HUES64 (cell line): ENCODE results near the gene KDM4D.

Source experiments
- H3K27ac ChIP-seq: 2 replicates; pipeline ENCODE4 v1.7.0; 2013; ENCODE audit warnings: low read depth, low read length, inconsistent platforms
- H3K27me3 ChIP-seq: 2 replicates; pipeline ENCODE4 v1.6.1; 2013; ENCODE audit warnings: mild to moderate bottlenecking, low read length; ENCODE audit not compliant: insufficient read depth
- H3K36me3 ChIP-seq: 2 replicates; pipeline ENCODE4 v1.6.1; 2013; ENCODE audit warnings: mild to moderate bottlenecking, low read length; ENCODE audit not compliant: insufficient read depth
- H3K4me1 ChIP-seq: 2 replicates; pipeline ENCODE4 v1.6.1; 2013; ENCODE audit warnings: mild to moderate bottlenecking, low read length, moderate library complexity; ENCODE audit not compliant: insufficient read depth
- H3K4me3 ChIP-seq: 2 replicates; pipeline ENCODE4 v1.5.1; 2013; ENCODE audit warnings: mild to moderate bottlenecking, low read length, moderate library complexity
- H3K9ac ChIP-seq: 2 replicates; pipeline ENCODE4 v1.6.1; 2013; ENCODE audit warnings: mild to moderate bottlenecking, low read depth, low read length
- H3K9me3 ChIP-seq: 2 replicates; pipeline ENCODE4 v1.6.1; 2013; ENCODE audit warnings: low read depth, low read length; ENCODE audit not compliant: insufficient read depth
- WGBS: fragments of 150-250, 120-280 bp; methylation state at CpG from one replicate; pipeline ENCODE4 v1.1.7; 2013; ENCODE audit warnings: missing lambda C conversion rate; 5-methylcytosine and 5-hydroxymethylcytosine counted together

Gene KDM4D

DNA sequence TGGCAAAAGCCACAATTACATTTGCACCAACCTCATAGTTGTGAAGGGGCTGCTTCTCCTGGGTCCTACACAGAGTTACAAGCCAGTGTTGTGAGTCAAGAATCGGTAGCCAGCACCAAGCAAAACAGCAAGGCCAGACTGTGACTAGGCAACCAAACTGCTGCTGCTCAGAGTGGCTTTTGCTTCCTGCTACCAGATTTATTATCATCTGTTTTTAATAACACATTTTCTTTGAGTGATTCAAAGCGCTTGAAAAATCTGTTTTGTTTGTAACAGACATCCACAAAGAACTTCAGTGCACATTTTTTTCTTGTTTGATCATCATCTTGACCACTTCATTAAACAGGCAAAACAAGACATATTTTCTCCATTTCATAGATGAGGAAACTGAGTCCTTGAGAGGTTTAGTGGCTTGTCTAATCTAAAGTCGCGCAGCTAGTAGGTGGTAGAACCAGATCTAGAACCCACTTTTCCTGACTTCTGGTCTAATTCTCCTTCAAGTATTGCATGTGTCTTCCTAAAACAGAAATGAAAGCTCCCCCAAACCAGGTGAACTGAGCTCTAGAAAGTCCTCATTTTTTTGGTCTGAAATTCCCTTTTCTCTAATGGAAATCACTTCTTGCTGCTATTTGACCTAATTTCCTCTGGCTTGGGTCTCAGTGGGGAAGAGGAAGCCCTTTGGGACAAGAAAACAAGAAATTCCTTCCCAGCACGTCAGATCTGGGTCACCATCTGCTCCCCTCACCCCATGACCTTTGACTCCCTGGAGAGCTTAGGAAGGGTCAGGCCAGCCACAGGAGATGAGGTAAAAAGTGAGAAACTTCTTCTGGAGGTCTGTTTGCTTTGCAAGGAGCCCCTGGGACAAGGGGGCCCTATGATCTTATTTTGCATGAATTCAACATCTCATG, 40.0 kb upstream of the KDM4D start:
- no peak overlapping the region for H3K4me3 ChIP-seq
- WGBS: 83% methylated on average over 5 of the region's 5 CpGs
- H3K27me3 ChIP-seq: no peaks in the 10 kb centered on the region
- no peak overlapping the region for H3K27ac ChIP-seq
- no peaks in the 10 kb centered on the region for H3K9me3 ChIP-seq
- H3K36me3 ChIP-seq: no peaks in the 10 kb centered on the region
- H3K4me1 ChIP-seq: peaks cover 19% of the 10 kb centered on the region
- no peak overlapping the region for H3K9ac ChIP-seq

DNA sequence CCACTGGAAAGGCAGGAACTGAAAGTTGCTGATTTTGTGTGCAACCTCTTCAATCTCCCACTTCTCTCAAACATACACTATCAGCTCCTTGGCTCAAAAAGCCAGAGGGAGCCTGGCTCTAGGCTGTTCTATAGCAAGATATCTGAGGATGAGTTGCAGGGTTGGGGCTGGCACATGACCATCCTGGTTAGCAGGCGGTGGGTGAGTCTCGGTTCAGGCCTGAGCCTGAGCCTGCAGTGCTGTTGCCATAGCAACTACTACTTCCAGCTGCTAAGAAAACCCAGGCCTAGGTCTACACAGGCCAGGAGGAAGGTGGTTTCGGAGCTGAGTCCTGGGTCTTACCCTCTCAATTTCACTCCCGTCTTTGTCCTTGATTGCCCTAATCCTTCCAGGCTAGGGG, 39.1 kb upstream of the KDM4D start:
- H3K27ac ChIP-seq: no peak overlapping the region
- no peaks in the 10 kb centered on the region for H3K27me3 ChIP-seq
- H3K36me3 ChIP-seq: no peaks in the 10 kb centered on the region
- H3K4me3 ChIP-seq: no peak overlapping the region
- no peaks in the 10 kb centered on the region for H3K9me3 ChIP-seq
- H3K4me1 ChIP-seq: peaks cover 19% of the 10 kb centered on the region
- no peak overlapping the region for H3K9ac ChIP-seq
- WGBS: 81% methylated on average over 4 of the region's 4 CpGs

DNA sequence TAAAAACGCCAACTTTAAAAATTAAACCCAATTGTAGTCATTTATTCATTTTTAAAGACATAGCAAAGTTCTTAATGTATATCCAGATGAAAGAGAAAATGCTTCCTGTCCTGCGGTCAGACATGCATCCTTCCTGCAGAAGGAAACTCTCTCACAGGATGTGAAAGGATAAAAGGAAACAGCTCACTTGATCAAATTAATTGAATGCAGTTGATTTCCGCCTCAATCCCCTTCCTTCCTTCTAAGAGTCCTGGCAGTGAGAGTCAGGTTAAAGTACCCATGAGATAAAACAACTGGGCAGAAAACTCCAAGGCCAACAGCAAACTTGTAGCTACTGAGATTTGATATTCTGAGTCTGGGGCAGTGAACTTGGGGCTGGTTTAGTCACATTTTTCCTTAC, 38.7 kb upstream of the KDM4D start:
- Histone ChIP-seq H3K4me1 (peaks cover 19% of the 10 kb centered on the region), H3K27ac (no peak overlapping the region), H3K9me3 (no peaks in the 10 kb centered on the region), H3K9ac (no peak overlapping the region), H3K27me3 (no peaks in the 10 kb centered on the region), H3K36me3 (no peaks in the 10 kb centered on the region), H3K4me3 (no peak overlapping the region)
- WGBS: 95% methylated on average over 2 of the region's 3 CpGs

DNA sequence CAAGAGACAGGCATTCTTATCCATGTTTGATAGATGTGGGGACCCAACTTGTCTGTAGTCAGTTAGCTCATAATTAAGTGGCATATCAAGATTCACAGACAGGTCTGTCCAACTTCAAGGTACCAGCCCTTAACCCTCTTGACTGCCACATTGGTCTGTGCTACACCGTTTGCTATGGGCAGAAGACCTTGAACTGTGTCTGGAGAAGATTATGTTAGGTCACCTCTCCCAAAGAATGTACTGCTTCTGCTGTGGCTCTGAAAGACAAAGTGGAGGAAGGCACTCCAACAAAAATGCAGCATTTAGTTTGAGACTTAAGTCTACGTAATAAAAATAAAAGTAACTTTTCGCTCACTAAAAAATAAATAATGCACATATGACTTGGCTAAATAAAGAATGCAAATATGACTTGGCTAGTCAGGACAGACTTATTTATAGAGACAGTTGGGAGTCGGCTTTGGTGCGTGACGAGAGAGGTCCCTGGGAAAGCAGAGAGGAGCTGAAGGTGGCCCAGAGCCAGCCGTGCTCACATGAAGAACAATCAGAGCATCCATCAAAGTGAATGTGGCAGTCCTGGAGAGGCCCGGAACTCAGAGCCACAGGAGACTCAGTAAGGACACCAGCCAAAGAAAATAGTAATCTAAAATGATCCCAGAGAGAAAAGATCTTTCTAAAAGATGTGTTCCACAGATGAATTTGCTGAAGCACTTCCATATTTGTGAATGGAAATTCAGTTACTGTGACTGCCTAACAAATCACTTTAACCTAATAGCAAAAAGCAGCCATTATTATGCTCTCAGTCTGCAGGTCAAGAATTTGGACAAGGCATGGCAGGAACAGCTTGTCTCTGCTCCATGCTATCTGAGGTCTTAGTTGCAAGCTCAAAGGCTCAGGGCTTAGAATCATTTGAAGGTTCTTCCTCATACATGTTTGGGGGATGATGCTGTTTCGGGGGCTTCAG, 35.1 kb upstream of the KDM4D start:
- peaks cover 26% of the 10 kb centered on the region for H3K4me1 ChIP-seq
- H3K9ac ChIP-seq: no peak overlapping the region
- no peaks in the 10 kb centered on the region for H3K27me3 ChIP-seq
- no peak overlapping the region for H3K27ac ChIP-seq
- no peaks in the 10 kb centered on the region for H3K9me3 ChIP-seq
- 90% methylated on average over 7 of the region's 9 CpGs for WGBS
- no peaks in the 10 kb centered on the region for H3K36me3 ChIP-seq
- no peak overlapping the region for H3K4me3 ChIP-seq

DNA sequence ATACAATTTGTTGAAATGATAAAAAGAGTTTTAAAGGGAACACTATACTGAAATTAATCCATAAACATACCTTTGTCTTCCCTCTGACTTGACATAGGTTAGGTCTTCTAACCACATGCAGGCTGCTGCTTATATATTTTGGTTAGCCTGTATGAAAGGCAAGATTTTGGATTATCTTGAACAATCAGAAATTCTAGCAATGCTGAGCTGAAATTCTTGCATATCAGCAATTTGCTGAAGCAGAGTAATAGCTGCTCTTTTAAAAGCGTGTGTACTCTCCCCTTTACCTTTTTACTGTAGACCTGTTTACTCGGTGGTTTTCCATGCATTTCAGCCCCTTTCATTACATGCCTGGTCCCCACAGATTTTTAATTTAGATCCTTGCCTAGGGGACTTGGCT, 34.2 kb upstream of the KDM4D start:
- H3K9ac ChIP-seq: no peak overlapping the region
- 90% methylated on average over 2 of the region's 2 CpGs for WGBS
- no peaks in the 10 kb centered on the region for H3K9me3 ChIP-seq
- H3K36me3 ChIP-seq: no peaks in the 10 kb centered on the region
- no peaks in the 10 kb centered on the region for H3K27me3 ChIP-seq
- H3K4me3 ChIP-seq: no peak overlapping the region
- peaks cover 19% of the 10 kb centered on the region for H3K4me1 ChIP-seq
- no peak overlapping the region for H3K27ac ChIP-seq

DNA sequence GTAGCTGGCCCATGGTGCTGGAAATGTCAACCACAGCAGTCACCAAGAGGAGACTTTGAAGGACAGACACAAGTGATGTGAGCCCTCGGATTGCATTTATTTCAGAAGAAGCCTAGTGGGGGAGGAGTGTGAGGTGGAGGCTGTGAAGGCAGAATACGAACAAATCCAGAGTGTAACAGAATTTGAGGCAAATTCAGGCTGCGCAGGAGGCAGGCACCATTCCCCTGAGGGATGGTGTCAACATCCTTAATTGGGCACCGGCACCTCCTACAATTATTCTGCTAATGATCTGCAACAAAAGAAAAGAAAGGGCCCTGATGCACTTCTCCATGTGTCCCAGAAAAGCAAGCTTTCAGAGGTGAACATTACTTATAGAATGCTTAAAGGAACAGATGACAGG, 32.4 kb upstream of the KDM4D start:
- H3K36me3 ChIP-seq: no peaks in the 10 kb centered on the region
- H3K4me3 ChIP-seq: no peak overlapping the region
- H3K27me3 ChIP-seq: no peaks in the 10 kb centered on the region
- peaks cover 12% of the 10 kb centered on the region for H3K4me1 ChIP-seq
- 60% methylated on average over 4 of the region's 4 CpGs for WGBS
- H3K27ac ChIP-seq: no peak overlapping the region
- no peak overlapping the region for H3K9ac ChIP-seq
- no peaks in the 10 kb centered on the region for H3K9me3 ChIP-seq

DNA sequence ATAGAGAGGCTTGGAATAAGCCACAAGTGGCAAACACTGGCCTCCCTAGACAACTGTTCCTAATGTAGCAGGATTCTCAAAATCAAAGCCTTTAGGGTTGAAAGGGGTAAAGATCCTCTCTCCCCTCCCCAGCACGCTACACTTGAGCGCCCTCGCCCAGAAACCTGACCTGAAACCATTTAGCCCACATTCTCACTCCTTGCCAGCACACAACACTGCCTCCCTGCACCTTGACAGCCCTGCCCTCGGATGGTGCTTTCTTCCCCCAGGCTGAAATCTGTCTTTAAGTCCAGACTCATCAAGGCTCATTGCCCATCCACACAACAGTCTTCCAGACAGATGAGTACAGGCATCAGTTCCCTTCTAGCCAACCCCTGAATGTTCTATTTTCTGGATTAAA, 26.7 kb upstream of the KDM4D start:
- Histone ChIP-seq H3K27me3 (no peaks in the 10 kb centered on the region), H3K4me1 (peaks cover 6% of the 10 kb centered on the region; the same call in 1 of the 2 replicates), H3K9ac (no peak overlapping the region), H3K4me3 (no peak overlapping the region), H3K9me3 (no peaks in the 10 kb centered on the region), H3K27ac (no peak overlapping the region), H3K36me3 (no peaks in the 10 kb centered on the region)
- WGBS: 84% methylated on average over 4 of the region's 4 CpGs

DNA sequence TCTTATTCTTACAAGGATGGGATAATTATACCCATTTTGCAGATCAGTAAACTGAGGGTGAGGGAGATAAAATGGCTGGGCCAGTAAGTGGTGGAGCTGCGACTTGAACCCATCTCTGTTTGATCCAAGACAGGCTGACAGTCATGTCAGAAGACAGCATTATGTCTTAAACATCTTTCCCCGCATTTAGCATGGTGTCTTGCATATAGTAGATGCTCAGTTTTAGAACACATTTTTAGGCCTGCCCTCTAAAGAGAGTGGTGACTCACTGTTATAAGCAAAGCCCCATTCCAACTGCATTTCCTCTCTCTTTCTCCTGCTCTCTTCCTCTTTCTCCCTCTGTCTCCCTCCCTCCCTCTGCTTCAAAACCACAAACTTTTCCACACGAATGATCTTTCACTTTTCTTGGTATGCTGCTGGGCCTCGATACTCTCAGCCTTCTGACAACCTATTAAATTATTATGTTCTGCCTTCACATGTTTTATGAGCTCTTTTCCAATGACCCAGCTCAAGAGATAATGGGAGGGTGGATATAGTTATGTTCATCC, 25.4 kb upstream of the KDM4D start:
- Histone ChIP-seq H3K36me3 (no peaks in the 10 kb centered on the region), H3K9me3 (no peaks in the 10 kb centered on the region), H3K4me1 (peaks cover 6% of the 10 kb centered on the region; the same call in 1 of the 2 replicates), H3K9ac (no peak overlapping the region), H3K27me3 (no peaks in the 10 kb centered on the region; the same call in 1 of the 2 replicates), H3K27ac (no peak overlapping the region), H3K4me3 (no peak overlapping the region)
- WGBS: 80% methylated on average over 4 of the region's 4 CpGs

DNA sequence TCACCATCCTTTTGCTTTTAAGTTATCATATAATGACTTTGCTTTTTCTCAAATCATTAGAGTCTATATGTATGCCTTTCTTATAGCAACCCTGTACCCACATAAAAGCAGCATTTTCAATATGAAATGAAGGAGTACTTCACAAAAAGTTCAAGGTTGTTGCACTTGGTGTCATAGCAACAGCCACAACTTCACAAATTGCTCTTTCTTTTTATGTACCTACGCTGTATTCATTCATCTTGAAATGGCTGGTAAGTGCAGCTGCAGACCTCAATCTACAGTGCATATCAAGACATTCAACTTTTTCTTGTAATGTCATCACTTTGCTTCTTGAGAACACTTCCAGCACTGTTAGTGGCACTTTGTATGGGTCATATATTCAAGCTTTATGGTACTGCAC, 18.8 kb upstream of the KDM4D start:
- no peak overlapping the region for H3K27ac ChIP-seq
- no peaks in the 10 kb centered on the region for H3K9me3 ChIP-seq
- no peaks in the 10 kb centered on the region for H3K4me1 ChIP-seq
- no peaks in the 10 kb centered on the region for H3K36me3 ChIP-seq
- H3K4me3 ChIP-seq: no peak overlapping the region
- no peak overlapping the region for H3K9ac ChIP-seq
- 89% methylated on average over 1 of the region's 1 CpG for WGBS
- H3K27me3 ChIP-seq: no peaks in the 10 kb centered on the region; the same call in 1 of the 2 replicates

DNA sequence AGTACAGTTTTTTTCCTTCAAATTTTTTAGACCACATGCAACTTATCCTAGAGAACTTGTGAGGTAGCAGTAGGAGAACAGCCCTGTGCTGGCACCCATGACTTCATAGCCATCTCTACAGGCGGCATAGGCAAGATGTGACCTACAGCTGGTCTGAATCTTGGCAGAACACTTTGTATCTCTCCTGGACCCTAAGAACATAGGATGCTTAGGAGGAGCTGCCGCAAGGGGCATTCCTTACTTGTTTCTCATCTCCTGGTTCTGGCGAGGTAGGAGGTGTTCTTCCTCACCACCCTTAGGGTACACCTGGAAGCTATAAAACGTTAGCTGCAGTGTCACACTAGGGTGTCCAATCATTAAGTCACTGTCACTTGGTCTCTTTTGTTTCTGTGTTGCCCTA, 16.5 kb upstream of the KDM4D start:
- 61% methylated on average over 4 of the region's 4 CpGs for WGBS

More for the DNA sequence above, 16.5 kb upstream of the KDM4D start:
- no peaks in the 10 kb centered on the region for H3K4me1 ChIP-seq
- no peak overlapping the region for H3K4me3 ChIP-seq
- H3K27me3 ChIP-seq: no peaks in the 10 kb centered on the region; the same call in 1 of the 2 replicates
- H3K9me3 ChIP-seq: no peaks in the 10 kb centered on the region
- H3K9ac ChIP-seq: no peak overlapping the region
- peaks cover 18% of the 10 kb centered on the region for H3K36me3 ChIP-seq
- H3K27ac ChIP-seq: no peak overlapping the region
